Omental fat pad (tissue), 4 donors: ENCODE measurements around the gene CNGB1. TPM values are rescaled to one million over a fixed set of nuclear protein-coding genes. Genes with fewer than 3 reads are reported as not detected.

ENCODE experiments used
- ATAC-seq: fragments of 150-250 bp; one replicate; pipeline ENCODE4 v1.9.1; 2016; ENCODE audit warnings: mild to moderate bottlenecking, moderate library complexity; ENCODE audit not compliant: low FRiP score
- DNase-seq: peaks from one replicate; pipeline ENCODE4 v3.0.0-alpha.2; 2019; ENCODE audit warnings: low spot score
- total RNA-seq, 4 donors: library from RNA; depleted of rRNA; stranded (reverse); fragments of >200 nt; gene quantifications; one replicate each; pipeline ENCODE4 v1.1.0, GENCODE V29; 2016
- TF ChIP-seq, protein P1 (sequence below), 3 donors: fragments of 450-650 bp; IDR thresholded peaks; one replicate each; pipeline ENCODE4 v1.5.1; 2016 to 2017; ENCODE audit warnings: antibody characterized with exemption in 3 of 3, mild to moderate bottlenecking in 3 of 3, moderate library complexity in 2 of 3

CNGB1 gene
- total RNA-seq, 4 donors from 2014 or later: not detected

DNA sequence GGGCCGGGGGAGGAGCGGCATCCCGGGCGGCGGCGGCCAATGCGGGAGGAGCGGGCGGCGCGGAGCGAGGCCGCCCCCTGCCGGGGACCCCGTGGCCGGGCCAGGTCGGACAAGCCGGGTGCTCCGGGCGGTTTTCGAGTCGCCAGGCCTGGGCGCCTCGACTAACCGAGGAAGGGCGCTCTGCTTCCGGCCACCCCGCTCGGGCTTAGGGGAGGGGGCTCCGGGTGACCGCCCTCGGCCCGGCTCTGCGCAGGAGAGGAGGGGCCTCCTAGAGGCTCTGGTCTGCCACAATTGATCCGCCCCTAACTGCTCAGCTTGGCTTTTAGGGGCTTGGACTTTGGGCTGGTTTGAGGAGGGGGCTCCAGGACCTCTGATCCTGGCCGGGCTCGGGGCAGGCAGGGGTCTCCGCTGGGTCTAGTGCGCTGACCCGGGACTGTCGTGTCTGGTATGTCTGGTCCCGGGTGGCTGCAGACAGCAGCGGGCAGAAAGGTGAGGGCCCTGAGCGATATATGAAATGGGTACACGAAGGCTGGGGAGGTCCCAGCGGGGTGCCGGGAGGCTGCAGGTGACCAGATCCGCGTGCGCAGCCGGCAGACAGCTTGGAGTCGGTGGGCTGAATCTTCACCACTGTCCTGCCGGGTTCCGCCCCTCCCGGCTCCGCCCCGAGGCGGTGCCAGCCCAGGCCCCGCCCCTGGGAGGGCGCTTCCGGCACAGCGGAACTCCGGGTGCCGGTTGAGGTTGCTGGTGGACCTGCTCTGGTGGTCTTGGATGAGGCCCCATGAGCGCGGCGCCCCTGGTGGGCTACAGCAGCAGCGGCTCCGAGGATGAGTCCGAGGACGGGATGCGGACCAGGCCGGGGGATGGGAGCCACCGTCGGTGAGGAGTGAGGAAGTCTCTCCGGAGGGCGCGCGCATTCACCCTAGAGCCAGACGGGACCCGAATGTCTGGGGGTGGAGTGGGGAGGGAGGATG, 30.1 kb upstream of the CNGB1 start, which contains the start of gene USB1:
Gene USB1, plus strand, starts transcription at position 702 of the 971 bp plus-strand sequence. Its CDS starts 77 bp downstream, at position 779.
- TF ChIP-seq, protein P1, sequence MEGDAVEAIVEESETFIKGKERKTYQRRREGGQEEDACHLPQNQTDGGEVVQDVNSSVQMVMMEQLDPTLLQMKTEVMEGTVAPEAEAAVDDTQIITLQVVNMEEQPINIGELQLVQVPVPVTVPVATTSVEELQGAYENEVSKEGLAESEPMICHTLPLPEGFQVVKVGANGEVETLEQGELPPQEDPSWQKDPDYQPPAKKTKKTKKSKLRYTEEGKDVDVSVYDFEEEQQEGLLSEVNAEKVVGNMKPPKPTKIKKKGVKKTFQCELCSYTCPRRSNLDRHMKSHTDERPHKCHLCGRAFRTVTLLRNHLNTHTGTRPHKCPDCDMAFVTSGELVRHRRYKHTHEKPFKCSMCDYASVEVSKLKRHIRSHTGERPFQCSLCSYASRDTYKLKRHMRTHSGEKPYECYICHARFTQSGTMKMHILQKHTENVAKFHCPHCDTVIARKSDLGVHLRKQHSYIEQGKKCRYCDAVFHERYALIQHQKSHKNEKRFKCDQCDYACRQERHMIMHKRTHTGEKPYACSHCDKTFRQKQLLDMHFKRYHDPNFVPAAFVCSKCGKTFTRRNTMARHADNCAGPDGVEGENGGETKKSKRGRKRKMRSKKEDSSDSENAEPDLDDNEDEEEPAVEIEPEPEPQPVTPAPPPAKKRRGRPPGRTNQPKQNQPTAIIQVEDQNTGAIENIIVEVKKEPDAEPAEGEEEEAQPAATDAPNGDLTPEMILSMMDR (IDR thresholded peaks at IDR 0.05): no peak
- ATAC-seq: peak; percentile 88
- peak; percentile 41 for DNase-seq

DNA sequence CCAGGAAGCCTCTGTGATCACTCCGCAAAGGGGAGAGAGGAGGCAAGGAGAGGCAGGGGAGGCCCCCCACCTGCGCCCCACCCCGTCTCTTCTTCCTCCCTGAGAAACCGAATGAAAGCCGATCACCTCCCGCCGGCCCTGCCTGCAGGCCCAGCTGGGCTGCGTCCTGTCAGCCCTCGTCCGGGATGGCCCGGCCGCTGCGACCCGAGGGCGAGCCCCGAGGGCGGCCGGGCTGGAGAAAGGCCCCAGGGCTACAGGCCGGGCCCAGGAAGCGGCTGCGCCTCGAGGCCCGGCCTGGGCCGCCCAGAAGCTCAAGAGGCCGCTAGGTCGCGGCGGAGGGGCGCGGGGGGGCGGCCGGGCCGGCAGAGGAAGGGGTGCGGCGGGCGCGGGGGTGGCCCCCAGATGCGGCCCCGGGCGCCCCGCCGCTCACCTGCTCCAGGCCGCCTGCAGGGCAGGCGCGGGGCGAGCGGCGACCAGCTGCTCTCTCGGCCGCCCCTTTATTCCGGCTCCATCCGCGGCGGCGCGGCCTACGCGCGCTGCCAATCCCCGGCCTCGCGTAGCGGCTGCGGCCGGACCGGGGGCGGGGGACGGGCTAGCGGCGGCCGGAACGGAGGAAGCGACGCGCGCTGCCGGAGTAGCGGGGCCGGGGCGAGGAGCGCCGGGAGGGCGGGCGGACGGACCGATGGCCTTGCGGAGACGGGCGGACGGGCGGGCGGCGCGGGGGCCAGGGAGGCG, 29.2 kb upstream of the CNGB1 start, which contains the start of gene ZNF319:
Gene ZNF319, minus strand, starts transcription at position 702 of the 735 bp plus-strand sequence. CDS start 2,407 bp downstream, outside the sequence.
- ATAC-seq (peak; percentile 28), DNase-seq (no peak)

DNA sequence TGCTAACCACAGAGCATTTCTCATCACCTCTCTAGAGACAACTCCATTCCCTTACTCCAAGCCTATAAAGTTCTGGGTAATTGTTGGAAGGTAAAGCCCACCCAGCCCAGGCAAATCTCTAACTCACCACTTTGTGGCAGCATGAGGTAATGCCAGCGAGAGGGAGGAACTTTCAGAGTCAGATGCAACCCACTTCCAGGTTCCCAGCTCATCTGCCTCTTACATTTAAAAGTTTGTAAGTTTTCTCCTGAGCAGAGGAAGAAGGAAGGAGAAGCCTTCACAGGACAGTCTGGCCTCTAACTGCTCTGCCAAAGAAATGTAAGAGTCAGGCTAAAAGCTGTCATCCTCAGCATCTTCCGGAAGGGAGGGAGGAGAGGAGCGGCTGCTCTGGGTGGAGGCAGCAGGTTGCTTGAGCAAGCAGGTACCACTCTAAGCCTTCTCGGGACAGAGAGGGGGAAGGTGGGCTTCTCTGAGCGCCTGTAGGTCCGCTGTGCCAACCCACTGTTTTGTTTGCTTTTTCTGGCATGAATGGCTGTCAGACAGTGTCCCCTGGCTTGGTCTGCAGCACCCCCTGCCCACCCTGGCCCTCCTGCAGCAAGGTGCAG, 28.5 kb upstream of the CNGB1 start:
- no peak for ATAC-seq
- TF ChIP-seq, protein P1 (IDR thresholded peaks at IDR 0.05): no peak
- DNase-seq: no peak

More for the DNA sequence above, 29.2 kb upstream of the CNGB1 start, which contains the start of gene ZNF319:
- TF ChIP-seq, protein P1 (IDR thresholded peaks at IDR 0.05): no peak

DNA sequence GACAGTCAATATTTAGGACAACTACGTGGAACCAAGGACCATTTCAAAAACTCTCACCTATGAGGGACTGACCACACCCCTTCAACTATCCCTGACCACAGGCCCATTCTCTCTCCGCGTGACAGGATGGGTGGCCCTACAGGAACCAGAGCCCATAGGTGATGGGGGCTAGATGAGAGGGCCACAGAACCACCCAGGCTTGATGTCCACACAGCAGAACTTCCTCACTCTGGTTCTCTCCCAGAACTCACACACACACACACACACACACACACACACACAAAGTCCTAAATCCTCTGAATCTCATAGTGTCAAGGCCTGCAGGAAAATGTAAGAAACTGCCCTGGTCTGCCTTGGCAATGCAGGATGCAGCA, 28.1 kb upstream of the CNGB1 start:
- ATAC-seq: no peak
- TF ChIP-seq, protein P1 (IDR thresholded peaks at IDR 0.05): no peak
- no peak for DNase-seq

DNA sequence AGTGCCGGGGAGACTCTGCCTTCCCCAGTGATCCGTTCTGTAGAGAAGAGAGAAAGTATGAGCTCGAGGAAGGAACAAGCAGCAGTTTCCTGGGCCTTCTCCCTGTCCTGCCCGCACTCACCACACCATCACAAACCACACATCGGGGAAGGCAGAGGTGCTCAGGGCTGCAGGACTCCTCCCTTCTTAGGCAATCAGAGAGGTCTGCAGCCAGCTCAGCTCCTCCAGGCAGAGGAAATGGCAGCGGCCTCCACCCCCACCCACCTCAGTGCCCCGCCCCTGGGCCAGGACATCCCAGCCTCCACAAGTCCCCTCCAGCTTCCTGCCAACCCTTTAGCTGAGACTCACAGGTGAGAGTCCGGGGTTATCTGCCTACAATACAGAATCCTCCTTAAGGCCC, 27.6 kb upstream of the CNGB1 start:
- no peak for DNase-seq
- ATAC-seq: no peak
- TF ChIP-seq, protein P1 (IDR thresholded peaks at IDR 0.05): no peak

DNA sequence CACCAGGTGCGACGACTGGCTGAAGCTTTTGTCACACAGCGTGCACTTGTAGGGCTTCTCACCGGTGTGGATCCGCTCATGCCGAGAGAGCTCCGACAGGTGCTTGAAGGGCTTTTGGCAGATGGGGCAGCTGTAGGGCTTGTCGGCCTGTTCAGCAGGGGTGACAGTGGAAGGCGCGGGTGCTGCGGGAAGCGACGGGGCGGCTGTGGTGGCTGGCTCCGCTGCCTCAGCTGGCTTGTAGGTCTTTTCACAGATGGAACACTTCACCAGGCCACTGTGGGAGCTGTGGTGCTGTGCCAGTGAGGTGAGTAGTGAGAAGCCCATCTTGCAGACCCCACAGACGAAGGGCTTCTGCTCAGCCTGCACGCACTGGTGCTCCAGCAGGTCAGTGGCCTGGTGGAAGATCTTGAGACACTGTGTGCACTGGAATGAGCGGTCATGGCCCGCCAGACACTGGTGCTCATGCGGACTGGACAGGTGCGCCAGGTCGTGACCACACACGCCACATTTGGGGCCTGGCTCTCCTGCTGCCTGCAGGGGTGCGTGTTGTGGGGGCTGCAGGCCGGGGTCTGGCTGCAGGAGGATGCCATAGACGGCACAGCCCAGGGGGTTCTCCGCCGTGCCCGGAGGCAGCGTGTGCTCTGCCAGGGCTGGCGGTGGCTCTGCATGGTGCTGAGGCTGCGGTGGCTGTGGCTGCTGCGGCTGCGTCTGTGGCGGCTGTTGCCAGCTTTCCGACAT, 26.8 kb upstream of the CNGB1 start:
- DNase-seq: no peak
- no peak for ATAC-seq
- TF ChIP-seq, protein P1 (IDR thresholded peaks at IDR 0.05): no peak
